Cardiac muscle cell (in vitro differentiated cells and primary cell): ENCODE measurements around the gene PRRT2. TPM values are rescaled to one million over a fixed set of nuclear protein-coding genes. Genes with fewer than 3 reads are reported as not detected.
"Not testable (repeated sequence)": the region's sequence is repeated elsewhere in the genome, so short reads cannot be mapped to it uniquely, and the experiment has no call there.

Source experiments
- DNase-seq, 2 donors: peaks; one replicate each; pipeline versions ENCODE4 v3.0.0 to v3.0.0-alpha.2; 2010 to 2017; ENCODE audit warnings: low read depth in 1 of 2, low spot score in 1 of 2
- H3K27ac ChIP-seq: fragments of 200-600 bp; sonication (generic); 2 replicates; pipeline ENCODE4 v1.5.1; 2016
- H3K27me3 ChIP-seq: fragments of 200-600 bp; sonication (generic); 2 replicates; pipeline ENCODE4 v1.6.0; 2016; ENCODE audit warnings: control low read depth
- H3K36me3 ChIP-seq: fragments of 200-600 bp; sonication (generic); 2 replicates; pipeline ENCODE4 v1.5.1; 2016; ENCODE audit warnings: control low read depth
- H3K4me1 ChIP-seq: fragments of 200-600 bp; sonication (generic); 2 replicates; pipeline ENCODE4 v1.8.1; 2017; ENCODE audit warnings: low read depth, mild to moderate bottlenecking, mixed run types
- H3K4me3 ChIP-seq: fragments of 200-600 bp; sonication (generic); 2 replicates; pipeline ENCODE4 v1.5.1; 2016; ENCODE audit warnings: mild to moderate bottlenecking
- H3K9me3 ChIP-seq: fragments of 200-600 bp; sonication (generic); 2 replicates; pipeline ENCODE4 v1.5.1; 2017; ENCODE audit warnings: low read depth, mild to moderate bottlenecking, control low read depth
- CTCF ChIP-seq: IDR thresholded peaks from 2 replicates; pipeline ENCODE4 v1.5.1; 2012; ENCODE audit warnings: low read depth, mild to moderate bottlenecking, low read length
- polyA plus RNA-seq: library from polyadenylated mRNA; unstranded; fragments of >200 nt; fragmentation: Nextera tagmentation; extraction: Ambion mirVana; gene quantifications from 2 replicates; pipeline ENCODE4 v1.2.1, GENCODE V29; 2016
- total RNA-seq: library from RNA; depleted of rRNA; stranded (reverse); fragments of >200 nt; gene quantifications from 2 replicates; pipeline ENCODE4 v1.2.3, GENCODE V29; 2016

The PRRT2 gene
- total and polyA plus RNA-seq, 2 experiments from 2014 or later = 19.3 to 19.7 TPM

GRCh38 chr16:29790183-29790948, 21.6 kb upstream of the PRRT2 start, which contains the start of gene KIF22:
TSS of gene KIF22 (plus strand) at chr16:29790751. CDS start at chr16:29790760, 9 bp downstream.
- Histone ChIP-seq H3K27me3 (no peaks in the 10 kb centered on the region), H3K27ac (peak within 1 kb of the TSS; percentile 87)

DNA sequence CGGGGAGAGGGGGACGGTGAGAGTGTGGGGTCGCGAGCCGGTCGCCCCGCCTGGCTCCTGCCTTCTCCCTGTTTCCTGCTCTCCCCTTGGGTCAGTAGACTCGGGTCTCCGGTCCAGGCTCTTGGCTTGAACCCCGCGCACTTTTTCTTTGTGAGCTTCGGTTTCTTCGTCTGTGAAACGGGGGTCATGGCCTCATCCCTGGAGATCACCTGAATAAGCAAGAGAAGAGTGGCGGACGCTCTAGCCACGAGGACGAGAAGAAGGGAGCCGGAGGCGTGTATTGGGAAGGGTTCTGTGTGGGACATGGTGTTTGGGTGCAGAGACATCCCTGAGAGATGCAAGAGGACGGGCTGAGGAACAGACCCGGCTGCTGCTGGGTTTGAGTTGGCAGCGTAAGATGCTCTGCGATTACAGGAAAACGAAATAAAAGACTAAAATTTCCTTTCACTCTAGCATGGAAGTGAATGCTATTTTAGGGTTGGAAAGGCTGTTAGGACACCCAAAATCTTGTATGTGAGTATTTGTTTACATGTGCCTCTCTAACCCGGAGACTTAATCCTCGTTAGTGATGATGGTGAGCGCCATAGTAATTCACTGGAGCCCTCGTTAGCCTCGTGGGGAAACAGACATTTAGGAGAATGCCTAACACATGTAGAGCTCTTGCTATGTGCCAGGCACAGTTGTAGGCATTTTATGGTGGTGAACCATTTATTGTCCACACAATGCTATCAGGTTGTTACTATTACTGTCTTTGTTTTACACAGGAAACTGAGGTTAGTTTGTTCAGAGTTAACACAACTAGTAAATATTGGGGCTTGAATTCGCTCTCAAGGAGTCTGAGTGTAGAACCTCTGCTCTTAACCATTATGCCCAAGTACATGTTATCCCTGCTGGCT, 20.8 kb upstream of the PRRT2 start:
- H3K27me3 ChIP-seq = no peaks in the 10 kb centered on the region

More at GRCh38 chr16:29790183-29790948, 21.6 kb upstream of the PRRT2 start, which contains the start of gene KIF22:
- Histone ChIP-seq H3K36me3 (no peaks in the 10 kb centered on the region), H3K4me3 (peak within 1 kb of the TSS; percentile 77), H3K4me1 (peaks cover 9% of the 10 kb centered on the region), H3K9me3 (no peaks in the 10 kb centered on the region)
- DNase-seq = peak; percentile 99 to 100
- TF ChIP-seq CTCF = peak; percentile 71

DNA sequence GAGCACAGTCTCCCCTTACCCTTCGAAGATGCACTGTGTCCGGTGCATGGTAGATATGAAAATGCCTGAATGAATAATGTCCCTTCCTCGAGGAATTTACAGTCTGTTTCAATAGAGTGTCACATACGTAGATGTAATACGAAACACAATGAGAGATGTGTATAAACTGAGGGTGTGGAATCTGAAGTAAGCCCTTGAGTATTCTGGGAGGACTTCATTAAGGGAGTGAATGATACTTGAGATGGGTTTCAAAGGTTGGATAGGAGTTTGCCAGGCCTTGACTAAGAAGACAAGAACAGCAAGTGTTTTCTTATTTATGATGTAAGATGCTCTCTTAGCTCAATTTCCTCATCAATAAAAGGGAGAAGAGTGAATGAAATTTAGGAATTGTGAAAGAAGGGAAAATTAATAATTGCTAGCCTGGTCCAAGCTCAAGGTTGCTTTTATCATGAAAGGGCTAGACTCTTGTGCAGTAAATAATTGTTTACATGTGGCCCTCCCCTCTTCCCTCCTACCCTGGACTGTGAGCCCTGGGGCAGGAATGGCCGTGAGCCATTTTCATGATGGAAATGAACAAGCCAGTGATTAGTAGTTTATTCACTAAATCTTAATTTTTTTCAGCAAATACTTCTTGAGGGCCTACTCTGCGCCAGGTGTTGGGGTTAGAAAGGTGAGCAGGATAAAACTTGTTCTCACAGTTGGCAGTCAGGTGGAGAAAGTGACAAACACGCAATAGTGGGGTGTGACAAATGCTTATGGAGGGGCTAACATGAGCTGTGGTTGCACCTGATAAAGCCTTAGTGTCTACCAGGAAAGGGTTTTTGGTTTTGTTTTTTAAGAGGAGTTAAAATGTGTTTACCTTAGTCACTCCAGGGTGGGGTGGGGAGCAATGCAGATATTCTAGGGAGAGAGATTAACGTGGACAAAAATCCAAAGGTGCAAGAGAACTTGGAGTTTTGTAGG, 19.9 kb upstream of the PRRT2 start:
- Histone ChIP-seq H3K4me1 (peaks cover 9% of the 10 kb centered on the region), H3K36me3 (peaks cover 7% of the 10 kb centered on the region), H3K27me3 (no peaks in the 10 kb centered on the region), H3K27ac (no peak overlapping the region), H3K4me3 (peak overlapping the region; percentile 77), H3K9me3 (no peaks in the 10 kb centered on the region)
- DNase-seq = no peak
- no peak for TF ChIP-seq CTCF

More for the DNA sequence above, 20.8 kb upstream of the PRRT2 start:
- peak overlapping the region; percentile 77 for H3K4me3 ChIP-seq
- TF ChIP-seq CTCF = no peak
- H3K4me1 ChIP-seq = peaks cover 9% of the 10 kb centered on the region
- no peak for DNase-seq
- H3K9me3 ChIP-seq = no peaks in the 10 kb centered on the region
- H3K36me3 ChIP-seq = no peaks in the 10 kb centered on the region
- H3K27ac ChIP-seq = peak overlapping the region; percentile 73

GRCh38 chr16:29793153-29793552, 18.8 kb upstream of the PRRT2 start:
- H3K4me1 ChIP-seq, DNase-seq, H3K27me3 ChIP-seq, H3K9me3 ChIP-seq, H3K27ac ChIP-seq, H3K4me3 ChIP-seq: not testable (repeated sequence)
- H3K36me3 ChIP-seq = peaks cover 16% of the 10 kb centered on the region

DNA sequence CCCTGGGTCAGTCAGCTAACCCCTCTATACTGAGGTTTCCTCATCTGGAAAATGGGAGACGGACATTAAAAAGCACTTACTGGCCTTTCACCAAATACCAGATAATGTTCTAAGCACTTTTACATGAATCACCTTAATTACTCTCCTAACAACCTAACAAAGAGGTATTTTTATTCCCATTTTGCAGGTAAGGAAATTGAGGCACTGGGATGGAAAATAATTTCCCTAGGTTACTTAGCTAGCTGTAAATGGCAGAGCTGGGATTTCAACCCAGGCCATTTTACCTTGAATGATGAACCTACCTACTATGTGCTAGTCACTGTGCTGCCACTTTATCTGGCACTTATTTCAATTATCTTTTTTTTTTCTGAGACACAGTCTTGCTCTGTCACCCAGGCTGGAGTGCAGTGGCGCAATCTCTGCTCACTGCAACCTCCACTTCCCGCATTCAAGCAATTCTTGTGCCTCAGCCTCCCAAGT, 17.7 kb upstream of the PRRT2 start:
- Histone ChIP-seq H3K4me1 (peaks cover 9% of the 10 kb centered on the region), H3K27me3 (no peaks in the 10 kb centered on the region), H3K27ac (no peak overlapping the region), H3K4me3 (no peak overlapping the region), H3K36me3 (peaks cover 26% of the 10 kb centered on the region), H3K9me3 (no peaks in the 10 kb centered on the region)
- no peak for TF ChIP-seq CTCF
- no peak for DNase-seq
